LNCaP clone FGC (cell line): Measurements from ENCODE around the gene RAC3.

ENCODE experiments used
- DNase-seq: peaks from one replicate; pipeline ENCODE4 v3.0.0-alpha.2; 2011; ENCODE audit warnings: low read depth
- H3K4me3 ChIP-seq: 2 replicates; pipeline ENCODE4 v1.5.1; 2011; ENCODE audit warnings: mild to moderate bottlenecking, low read depth, low read length, control low read depth
- CTCF ChIP-seq: IDR thresholded peaks from 2 replicates; pipeline ENCODE4 v1.5.1; 2012; ENCODE audit warnings: mild to moderate bottlenecking; ENCODE audit not compliant: control insufficient read depth, insufficient read depth; ENCODE audit errors: extremely low read depth

Gene RAC3

GRCh38 chr17:82017612-82018151 is 13.8 kb upstream of the RAC3 start:
- no peak overlapping the region for H3K4me3 ChIP-seq
- DNase-seq, result no peak
- no peak for TF ChIP-seq CTCF

- no peak for TF ChIP-seq CTCF
- no peak for DNase-seq
- no peak overlapping the region for H3K4me3 ChIP-seq
Measured at GRCh38 chr17:82018152-82018988, 13.1 kb upstream of the RAC3 start.

- no peak overlapping the region for H3K4me3 ChIP-seq
- no peak for TF ChIP-seq CTCF
- DNase-seq, result no peak
Measured at GRCh38 chr17:82018989-82019689, 12.3 kb upstream of the RAC3 start.

DNA sequence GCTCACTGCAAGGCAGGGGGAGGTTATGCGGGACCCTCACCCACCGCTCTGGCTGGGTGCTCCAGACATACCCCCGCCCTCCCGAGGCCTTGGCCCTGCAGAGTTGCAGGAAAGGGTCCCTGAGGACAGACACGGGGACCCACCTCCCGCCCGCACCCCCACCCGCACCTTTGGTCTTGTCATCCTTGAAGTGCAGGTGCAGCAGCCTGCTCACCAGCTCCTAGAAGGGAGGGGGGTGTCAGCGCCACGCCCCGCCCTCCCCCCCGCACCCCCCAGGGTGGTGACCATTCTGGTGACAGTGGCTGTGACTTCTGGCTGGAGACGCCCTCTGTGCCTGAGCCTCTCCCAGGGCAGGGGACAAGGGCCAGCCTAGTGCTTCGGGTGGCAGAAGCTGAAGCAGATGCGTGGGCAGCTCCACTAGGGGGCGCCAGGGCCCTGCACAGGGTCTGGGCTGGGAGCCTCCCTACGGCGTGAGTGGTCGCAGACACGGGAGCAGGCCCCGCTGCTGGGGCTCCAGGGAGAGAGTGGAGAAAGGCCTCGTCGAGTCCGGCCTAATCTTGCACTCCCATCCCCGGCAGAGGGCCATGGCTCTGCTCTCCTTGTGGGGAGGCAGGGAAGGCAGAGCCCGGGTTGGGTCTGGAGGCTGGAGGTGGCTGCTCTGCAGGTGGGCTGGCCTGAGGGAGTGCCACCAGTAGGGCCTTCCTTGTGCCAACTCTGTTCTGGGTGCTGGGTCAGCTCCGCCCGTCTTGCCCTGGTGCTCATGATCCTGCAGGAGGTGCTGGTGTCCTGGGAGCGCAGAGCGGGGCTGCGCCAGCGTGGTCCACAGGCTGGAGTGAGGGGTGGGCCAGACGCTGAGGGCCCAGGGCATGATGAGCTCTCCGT is 11.5 kb upstream of the RAC3 start:
- TF ChIP-seq CTCF, result peak; percentile 84
- no peak overlapping the region for H3K4me3 ChIP-seq
- no peak for DNase-seq

- no peak for DNase-seq
- no peak for TF ChIP-seq CTCF
- H3K4me3 ChIP-seq, result no peak overlapping the region; the same call in 1 of the 2 replicates
Measured at GRCh38 chr17:82020572-82021106, 10.8 kb upstream of the RAC3 start.
